BLaER1 treated with 17β-estradiol and CSF1 and Interleukin-3, amounts not matched to agents 10 nM and 100 nM (cell line): ENCODE results near the gene HERC4.

Experiments
- H3K27ac ChIP-seq, 11 experiments: shearing (Covaris generic); formaldehyde crosslinking; 2 replicates each; pipeline ENCODE4 v1.8.1; 2022
- H3K27me3 ChIP-seq, 11 experiments: shearing (Covaris generic); formaldehyde crosslinking; 2 replicates each; pipeline ENCODE4 v1.8.1; 2022
- H3K36me3 ChIP-seq, 11 experiments: shearing (Covaris generic); formaldehyde crosslinking; 2 replicates each; pipeline ENCODE4 v1.8.1; 2022
- H3K4me1 ChIP-seq, 10 experiments: shearing (Covaris generic); formaldehyde crosslinking; 2 replicates each; pipeline ENCODE4 v1.8.1; 2022
- H3K4me2 ChIP-seq, 11 experiments: shearing (Covaris generic); formaldehyde crosslinking; 2 replicates each; pipeline ENCODE4 v1.8.1; 2022
- H3K4me3 ChIP-seq, 10 experiments: shearing (Covaris generic); formaldehyde crosslinking; 2 replicates each; pipeline ENCODE4 v1.8.1; 2022
- H3K9ac ChIP-seq, 11 experiments: shearing (Covaris generic); formaldehyde crosslinking; 2 replicates each; pipeline ENCODE4 v1.8.1; 2022
- H3K9me3 ChIP-seq, 11 experiments: shearing (Covaris generic); formaldehyde crosslinking; replicated peaks in 1 of 11; 2 replicates each; pipeline ENCODE4 v1.8.1; 2022
- H4K20me1 ChIP-seq, 11 experiments: shearing (Covaris generic); formaldehyde crosslinking; 2 replicates each; pipeline ENCODE4 v1.8.1; 2022
- Cebpa-rat ChIP-seq, 11 experiments: shearing (Covaris generic); IDR thresholded peaks; 2 replicates each; pipeline ENCODE4 v1.8.1; 2022

The HERC4 gene

GRCh38 chr10:68096913-68097516 lies 21.9 kb upstream of the HERC4 start:
- Histone ChIP-seq H3K4me2 (no peak overlapping the region), H3K36me3 (no peaks in the 10 kb centered on the region), H3K4me3 (no peak overlapping the region), H3K27ac (no peak overlapping the region), H3K9me3 (peaks cover 0 to 11% (median 4%) of the 10 kb centered on the region in 11 experiments; a peak in 6 of 22 replicates), H3K4me1 (0 out of 20 replicates have a peak, but pooled peaks cover 0 to 4% (median 0%) of the 10 kb centered on the region in 10 experiments), H4K20me1 (no peaks in the 10 kb centered on the region), H3K27me3 (no peaks in the 10 kb centered on the region), H3K9ac (no peak overlapping the region)
- TF ChIP-seq Cebpa-rat (IDR thresholded peaks at IDR 0.05): no peak

- Histone ChIP-seq H3K4me3 (no peak overlapping the region), H4K20me1 (no peaks in the 10 kb centered on the region), H3K4me1 (0 out of 20 replicates have a peak, but pooled peaks cover 0 to 4% (median 0%) of the 10 kb centered on the region in 10 experiments), H3K27ac (no peak overlapping the region), H3K36me3 (no peaks in the 10 kb centered on the region), H3K9ac (no peak overlapping the region), H3K27me3 (no peaks in the 10 kb centered on the region), H3K4me2 (no peak overlapping the region), H3K9me3 (peaks cover 0 to 11% (median 4%) of the 10 kb centered on the region in 11 experiments; a peak in 6 of 22 replicates)
- no peak for TF ChIP-seq Cebpa-rat (IDR thresholded peaks at IDR 0.05)
These were observed 20.1 kb upstream of the HERC4 start for GRCh38 chr10:68095153-68095552.

- peaks cover 8 to 23% (median 18%) of the 10 kb centered on the region in 10 experiments; a peak in 19 of 20 replicates for H3K4me1 ChIP-seq
- H3K9ac ChIP-seq: no peak overlapping the region
- no peak overlapping the region for H3K4me3 ChIP-seq
- no peaks in the 10 kb centered on the region for H3K36me3 ChIP-seq
- peaks cover 0 to 11% (median 4%) of the 10 kb centered on the region in 11 experiments; a peak in 6 of 22 replicates for H3K9me3 ChIP-seq
- no peak for TF ChIP-seq Cebpa-rat (IDR thresholded peaks at IDR 0.05)
- H4K20me1 ChIP-seq: no peaks in the 10 kb centered on the region
- H3K27ac ChIP-seq: no peak overlapping the region
- no peak overlapping the region for H3K4me2 ChIP-seq
- H3K27me3 ChIP-seq: no peaks in the 10 kb centered on the region
These were observed 17.4 kb upstream of the HERC4 start for GRCh38 chr10:68092512-68092911.

DNA sequence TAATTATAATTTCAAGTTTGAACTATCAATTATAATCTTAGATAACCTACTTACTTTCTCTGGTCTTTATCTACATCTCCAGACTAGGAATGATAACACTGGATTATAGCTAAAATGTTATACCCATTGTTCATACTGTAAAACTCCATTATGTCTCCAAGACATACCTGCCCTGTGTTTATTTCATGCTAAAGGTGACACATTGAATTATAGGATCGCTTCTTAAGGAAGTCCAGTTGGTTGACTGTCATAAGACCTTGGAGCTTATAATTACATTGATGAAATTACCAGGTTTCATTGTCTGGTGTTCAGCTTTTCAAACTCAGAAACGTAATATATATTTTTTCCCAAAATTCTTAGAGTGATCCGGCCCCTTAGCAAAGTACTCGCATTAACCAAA lies 15.5 kb upstream of the HERC4 start:
- Histone ChIP-seq H3K27ac (no peak overlapping the region), H4K20me1 (no peaks in the 10 kb centered on the region), H3K4me1 (peaks cover 10 to 34% (median 24%) of the 10 kb centered on the region in 10 experiments; a peak in 19 of 20 replicates)

GRCh38 chr10:68088740-68089139 lies 13.7 kb upstream of the HERC4 start:
- Histone ChIP-seq H3K36me3 (no peaks in the 10 kb centered on the region), H3K27ac (peak overlapping the region in 7 of 11 experiments; percentile 25 to 50 (median 42); a peak in 8 of 22 replicates), H3K4me3 (no peak overlapping the region), H3K4me2 (peak overlapping the region in 10 of 11 experiments; percentile 29 to 82 (median 75); a peak in 19 of 22 replicates), H3K9ac (no peak overlapping the region), H3K9me3 (peaks cover 0 to 6% (median 1%) of the 10 kb centered on the region in 11 experiments; a peak in 6 of 22 replicates), H4K20me1 (no peaks in the 10 kb centered on the region), H3K27me3 (no peaks in the 10 kb centered on the region), H3K4me1 (peaks cover 10 to 40% (median 24%) of the 10 kb centered on the region in 10 experiments; a peak in 19 of 20 replicates)
- no peak for TF ChIP-seq Cebpa-rat (IDR thresholded peaks at IDR 0.05)

More for the DNA sequence above, 15.5 kb upstream of the HERC4 start:
- no peaks in the 10 kb centered on the region for H3K27me3 ChIP-seq
- no peaks in the 10 kb centered on the region for H3K36me3 ChIP-seq
- H3K4me2 ChIP-seq: no peak overlapping the region
- no peak for TF ChIP-seq Cebpa-rat (IDR thresholded peaks at IDR 0.05)
- H3K4me3 ChIP-seq: no peak overlapping the region
- peaks cover 0 to 11% (median 4%) of the 10 kb centered on the region in 11 experiments; a peak in 6 of 22 replicates for H3K9me3 ChIP-seq
- H3K9ac ChIP-seq: no peak overlapping the region

- Histone ChIP-seq H3K27ac (peak overlapping the region in 4 of 11 experiments; percentile 0 to 50 (median 18); a peak in 8 of 22 replicates), H3K4me3 (no peak overlapping the region), H3K27me3 (no peaks in the 10 kb centered on the region), H3K9me3 (no peaks in the 10 kb centered on the region), H3K9ac (no peak overlapping the region), H4K20me1 (no peaks in the 10 kb centered on the region), H3K4me1 (peaks cover 10 to 39% (median 24%) of the 10 kb centered on the region in 10 experiments; a peak in 19 of 20 replicates), H3K4me2 (peak overlapping the region; percentile 45 to 82 (median 73)), H3K36me3 (no peaks in the 10 kb centered on the region)
- no peak for TF ChIP-seq Cebpa-rat (IDR thresholded peaks at IDR 0.05)
These were observed 12.8 kb upstream of the HERC4 start for GRCh38 chr10:68087685-68088401.

GRCh38 chr10:68086910-68087684 lies 12.0 kb upstream of the HERC4 start:
- Histone ChIP-seq H4K20me1 (no peaks in the 10 kb centered on the region), H3K27ac (peak overlapping the region in 3 of 11 experiments; percentile 0 to 50 (median 2); a peak in 5 of 22 replicates), H3K4me1 (peaks cover 10 to 39% (median 24%) of the 10 kb centered on the region in 10 experiments; a peak in 19 of 20 replicates), H3K27me3 (no peaks in the 10 kb centered on the region), H3K4me3 (no peak overlapping the region), H3K9ac (no peak overlapping the region), H3K9me3 (no peaks in the 10 kb centered on the region), H3K4me2 (peak overlapping the region; percentile 45 to 82 (median 73); a peak in 21 of 22 replicates), H3K36me3 (no peaks in the 10 kb centered on the region)
- TF ChIP-seq Cebpa-rat (IDR thresholded peaks at IDR 0.05): no peak

DNA sequence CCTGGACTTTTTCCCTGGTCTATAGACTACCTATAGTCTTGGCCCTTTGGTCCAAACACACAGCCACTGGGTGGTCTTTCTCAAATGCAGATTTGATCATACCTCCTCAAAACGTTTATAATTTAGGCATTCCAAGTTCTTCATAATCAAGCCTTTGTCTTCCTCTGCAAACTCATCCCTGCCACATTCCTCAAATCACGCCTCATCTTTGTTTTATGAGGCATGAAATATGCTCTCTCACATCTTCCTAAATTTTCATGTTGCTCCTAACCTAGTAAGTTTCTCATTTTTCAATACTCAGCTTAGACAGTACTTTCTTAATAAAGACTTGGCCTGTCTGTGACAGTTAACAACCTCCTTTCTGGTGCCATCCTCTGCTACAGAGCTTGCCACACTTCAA lies 10.9 kb upstream of the HERC4 start:
- no peaks in the 10 kb centered on the region for H4K20me1 ChIP-seq
- H3K9me3 ChIP-seq: no peaks in the 10 kb centered on the region
- no peaks in the 10 kb centered on the region for H3K36me3 ChIP-seq
- no peaks in the 10 kb centered on the region for H3K27me3 ChIP-seq
- H3K27ac ChIP-seq: no peak overlapping the region
- peak overlapping the region in 2 of 11 experiments; percentile 19 to 28; a peak in 1 of 22 replicates for H3K4me2 ChIP-seq
- no peak for TF ChIP-seq Cebpa-rat (IDR thresholded peaks at IDR 0.05)
- peaks cover 10 to 39% (median 24%) of the 10 kb centered on the region in 10 experiments; a peak in 19 of 20 replicates for H3K4me1 ChIP-seq
- no peak overlapping the region for H3K4me3 ChIP-seq
- H3K9ac ChIP-seq: no peak overlapping the region
